HCT116 (cell line): ENCODE measurements around the gene PLRG1. TPM values are rescaled to one million over a fixed set of nuclear protein-coding genes. Genes with fewer than 3 reads are reported as not detected.

ENCODE experiments used
- ATAC-seq: fragments of 200-7000 bp; cut with Tn5 transposase; 2 replicates; pipeline ENCODE4 v1.9.1; 2020; ENCODE audit warnings: mild to moderate bottlenecking, moderate library complexity
- BruUV-seq: library from RNA; stranded (reverse); fragments of 400-500 nt; replicated peaks from 2 replicates; lab custom pipeline; 2021; lab: Mats Ljungman, UMichigan
- CTCF ChIA-PET: fragments of 300-600 bp; sonication (Branson Sonifier 250); formaldehyde crosslinking; loops from one replicate; lab custom pipeline; 2021; ENCODE audit warnings: antibody characterized with exemption; lab: Charles Lee
- POLR2A ChIA-PET: fragments of 300-600, 350-600 bp; sonication (Branson Sonifier 250); formaldehyde crosslinking; loops from one replicate; lab custom pipeline; 2021; ENCODE audit warnings: antibody characterized with exemption; lab: Charles Lee
- RAD21 ChIA-PET, 2 experiments: fragments of 300-600 bp; sonication (Branson Sonifier 250); formaldehyde crosslinking; loops; one replicate each; lab custom pipeline; 2023; ENCODE audit warnings: low total read pairs in 2 of 2; ENCODE audit not compliant: uncharacterized antibody in 2 of 2, unreplicated experiment in 2 of 2, low non-redundant PET in 1 of 2; lab: Charles Lee
- DNase-seq: peaks from one replicate; pipeline ENCODE4 v3.0.0-alpha.2; 2010; ENCODE audit warnings: low read depth, low spot score
- H2AFZ ChIP-seq: fragments of 200-600 bp; shearing (Covaris generic), sonication (generic); 2 replicates; pipeline ENCODE4 v1.6.1; 2017; ENCODE audit warnings: low read depth, mixed run types, mixed read lengths, antibody characterized with exemption, low read length; ENCODE audit not compliant: poor library complexity, severe bottlenecking
- H3K27ac ChIP-seq: 2 replicates; pipeline ENCODE4 v1.5.1; 2012; ENCODE audit warnings: low read depth, low read length
- H3K27me3 ChIP-seq: fragments of 200-600 bp; sonication (generic); 2 replicates; pipeline ENCODE4 v1.6.1; 2016; ENCODE audit warnings: mixed run types, low read length, mixed read lengths; ENCODE audit not compliant: insufficient read depth
- H3K36me3 ChIP-seq, 2 experiments: fragments of 200-500 bp in 1 of 2; fragments of 200-600 bp in 1 of 2; sonication (Bioruptor generic) in 1 of 2; sonication (generic) in 1 of 2; 2 replicates each; pipeline versions ENCODE4 v1.5.1 to v1.6.1; 2014 to 2016; ENCODE audit warnings: low read length in 2 of 2, inconsistent platforms in 1 of 2, mixed read lengths in 1 of 2, mixed run types in 1 of 2; ENCODE audit not compliant: insufficient read depth in 2 of 2, control insufficient read depth in 1 of 2
- H3K4me1 ChIP-seq, 2 experiments: fragments of 200-600 bp in 1 of 2; sonication (generic) in 1 of 2; 2 replicates each; pipeline versions ENCODE4 v1.5.1 to v1.6.1; 2012 to 2017; ENCODE audit warnings: low read length in 2 of 2, inconsistent platforms in 1 of 2, mild to moderate bottlenecking in 1 of 2, mixed read lengths in 1 of 2, mixed run types in 1 of 2, moderate library complexity in 1 of 2; ENCODE audit not compliant: insufficient read depth in 2 of 2, control insufficient read depth in 1 of 2
- H3K4me2 ChIP-seq: fragments of 200-600 bp; sonication (generic); 2 replicates; pipeline ENCODE4 v1.6.1; 2017; ENCODE audit warnings: mixed run types, low read length, mixed read lengths
- H3K4me3 ChIP-seq, 2 experiments: fragments of 200-600 bp in 1 of 2; sonication (generic) in 1 of 2; replicated peaks in 1 of 2; 2 replicates each; pipeline ENCODE4 v1.5.1; 2011 to 2016; ENCODE audit warnings: low read length in 2 of 2, control low read depth in 1 of 2, low read depth in 1 of 2, mild to moderate bottlenecking in 1 of 2, mixed read lengths in 1 of 2, mixed run types in 1 of 2
- H3K79me2 ChIP-seq: fragments of 200-600 bp; sonication (generic); 2 replicates; pipeline ENCODE4 v1.6.1; 2017; ENCODE audit warnings: mild to moderate bottlenecking, mixed run types, low read length, moderate library complexity, mixed read lengths; ENCODE audit not compliant: insufficient read depth
- H3K9ac ChIP-seq: fragments of 200-600 bp; sonication (generic); 2 replicates; pipeline ENCODE4 v1.6.1; 2016; ENCODE audit warnings: low read length, mixed read lengths
- H3K9me2 ChIP-seq: fragments of 200-600 bp; sonication (generic), shearing (Covaris generic); 2 replicates; pipeline ENCODE4 v1.6.1; 2017; ENCODE audit warnings: mixed run types, mild to moderate bottlenecking, moderate library complexity; ENCODE audit not compliant: insufficient read depth
- H3K9me3 ChIP-seq, 2 experiments: fragments of 200-500 bp in 1 of 2; fragments of 200-600 bp in 1 of 2; sonication (Bioruptor generic) in 1 of 2; sonication (generic) in 1 of 2; 2 replicates each; pipeline ENCODE4 v1.6.1; 2014 to 2017; ENCODE audit warnings: low read length in 2 of 2, mixed read lengths in 2 of 2, inconsistent platforms in 1 of 2, low read depth in 1 of 2, mild to moderate bottlenecking in 1 of 2, mixed run types in 1 of 2, moderate library complexity in 1 of 2; ENCODE audit not compliant: control insufficient read depth in 1 of 2, insufficient read depth in 1 of 2
- H4K20me1 ChIP-seq: fragments of 200-600 bp; sonication (generic), shearing (Covaris generic); 2 replicates; pipeline ENCODE4 v1.6.1; 2017; ENCODE audit warnings: mixed run types, mild to moderate bottlenecking, moderate library complexity; ENCODE audit not compliant: insufficient read depth
- ATF3 ChIP-seq: IDR thresholded peaks from 2 replicates; pipeline ENCODE4 v1.6.1; 2012
- CBX3 ChIP-seq: IDR thresholded peaks from 2 replicates; pipeline ENCODE4 v1.6.1; 2012; ENCODE audit warnings: low read depth
- CEBPB ChIP-seq: IDR thresholded peaks from 2 replicates; pipeline ENCODE4 v1.6.1; 2012; ENCODE audit warnings: low read depth
- EGR1 ChIP-seq: IDR thresholded peaks from 2 replicates; pipeline ENCODE4 v1.6.1; 2012; ENCODE audit warnings: low read depth
- EZH2phosphoT487 ChIP-seq: fragments of 200-600 bp; IDR thresholded peaks from 2 replicates; pipeline ENCODE4 v1.6.1; 2018; ENCODE audit warnings: antibody characterized with exemption, borderline replicate concordance
- JUND ChIP-seq: IDR thresholded peaks from 2 replicates; pipeline ENCODE4 v1.6.1; 2012
- SIN3A ChIP-seq: IDR thresholded peaks from 2 replicates; pipeline ENCODE4 v1.6.1; 2012; ENCODE audit warnings: low read depth
- SP1 ChIP-seq: IDR thresholded peaks from 2 replicates; pipeline ENCODE4 v1.6.1; 2012; ENCODE audit warnings: low read depth
- YY1 ChIP-seq: IDR thresholded peaks from 2 replicates; pipeline ENCODE4 v1.6.1; 2011; ENCODE audit warnings: low read length, low read depth, moderate library complexity, mild to moderate bottlenecking; ENCODE audit not compliant: insufficient replicate concordance; ENCODE audit errors: extremely low read depth
- ZBTB33 ChIP-seq: IDR thresholded peaks from 2 replicates; pipeline ENCODE4 v1.6.1; 2011; ENCODE audit warnings: mild to moderate bottlenecking, low read length, moderate library complexity; ENCODE audit not compliant: insufficient replicate concordance; ENCODE audit errors: extremely low read depth
- intact Hi-C: fragments of 100-400 bp; cut with micrococcal nuclease; formaldehyde crosslinking; loops from 2 replicates; pipeline ENCODE4 v1.10.0; 2022
- total RNA-seq: library from RNA; stranded (reverse); gene quantifications from one replicate; pipeline ENCODE4 v1.2.1, GENCODE V29; 2021; ENCODE audit not compliant: unreplicated experiment

Gene PLRG1
- total RNA-seq, 1 experiment from 2014 or later = 141 TPM

- Histone ChIP-seq H3K4me1 (0 out of 4 replicates have a peak, but pooled peaks cover 0 to 3% of the 10 kb centered on the region in 2 experiments), H3K79me2 (no peaks in the 10 kb centered on the region), H3K27ac (no peak overlapping the region), H3K9ac (no peak overlapping the region), H3K36me3 (no peaks in the 10 kb centered on the region)
- TF ChIP-seq CBX3 (no peak), CEBPB (no peak), ATF3 (no peak), SP1 (no peak), JUND (no peak), EGR1 (no peak), ZBTB33 (no peak)
- TF ChIP-seq, all 23 proteins: peak for 0
- Histone ChIP-seq H4K20me1 (no peaks in the 10 kb centered on the region), H2AFZ (no peak overlapping the region), H3K9me3 (no peaks in the 10 kb centered on the region), H3K4me2 (no peak overlapping the region), H3K9me2 (no peaks in the 10 kb centered on the region), H3K27me3 (no peaks in the 10 kb centered on the region), H3K4me3 (no peak overlapping the region)
- ATAC-seq (no peak), DNase-seq (no peak)
- ChIA-PET CTCF (no interaction called here), RAD21 (no interaction called here), POLR2A (no interaction called here)
- BruUV-seq = no TSS peak
- intact Hi-C loops = no loop called here
Measured at GRCh38 chr4:154526151-154526550, 24.0 kb downstream of the PLRG1 start.

GRCh38 chr4:154521607-154522006, 28.6 kb downstream of the PLRG1 start:
- no TSS peak for BruUV-seq
- no peak overlapping the region for H3K9ac ChIP-seq
- H3K9me3 ChIP-seq = no peaks in the 10 kb centered on the region
- no peaks in the 10 kb centered on the region for H4K20me1 ChIP-seq
- no peak for ATAC-seq
- H2AFZ ChIP-seq = no peak overlapping the region
- H3K4me2 ChIP-seq = no peak overlapping the region
- peaks cover 3% of the 10 kb centered on the region; the same call in 1 of the 2 replicates for H3K27me3 ChIP-seq
- no peak for TF ChIP-seq EZH2phosphoT487
- no peak for TF ChIP-seq YY1
- no peak for TF ChIP-seq SIN3A
- ChIA-PET RAD21 (interaction anchor here in 1 of 2 experiments (0.7 kb wide), 1 partner anchor 1876 kb away, joined by 3 read pairs; no protein-coding TSS in a partner anchor), POLR2A (no interaction called here), CTCF (no interaction called here)
- H3K9me2 ChIP-seq = no peaks in the 10 kb centered on the region
- H3K4me1 ChIP-seq = no peaks in the 10 kb centered on the region
- no peak overlapping the region for H3K27ac ChIP-seq
- no peak overlapping the region for H3K4me3 ChIP-seq
- intact Hi-C loops = no loop called here
- H3K36me3 ChIP-seq = no peaks in the 10 kb centered on the region
- DNase-seq = no peak
- no peaks in the 10 kb centered on the region for H3K79me2 ChIP-seq
